HEK293 (cell line): ENCODE results near the gene GLI1.

Experiments
- CTCF ChIA-PET: fragments of 350-600 bp; formaldehyde crosslinking; extraction: SDS; loops from one replicate; lab custom pipeline; 2021; ENCODE audit warnings: antibody characterized with exemption; lab: Yijun Ruan, JAX
- POLR2A ChIA-PET: fragments of 300-600 bp; formaldehyde crosslinking; extraction: SDS; loops from one replicate; lab custom pipeline; 2020; ENCODE audit warnings: antibody characterized with exemption, inconsistent platforms; lab: Yijun Ruan, JAX
- H3K27ac ChIP-seq: fragments of 200-500 bp; sonication (Bioruptor generic); 2 replicates; pipeline ENCODE4 v1.5.1; 2014; ENCODE audit warnings: low read depth, low read length, control low read depth, inconsistent platforms; ENCODE audit errors: extremely low read depth
- H3K36me3 ChIP-seq, 2 experiments: fragments of 200-500 bp in 1 of 2; sonication (Bioruptor generic) in 1 of 2; 1 replicate in 1 of 2; 2 replicates in 1 of 2; pipeline ENCODE4 v1.5.1; 2014 to 2017; ENCODE audit warnings: inconsistent platforms in 2 of 2, low read length in 2 of 2; ENCODE audit not compliant: control insufficient read depth in 2 of 2, insufficient read depth in 1 of 2
- H3K4me1 ChIP-seq: fragments of 200-500 bp; sonication (Bioruptor generic); 2 replicates; pipeline ENCODE4 v1.5.1; 2014; ENCODE audit warnings: mild to moderate bottlenecking, low read length, inconsistent platforms; ENCODE audit not compliant: control insufficient read depth, insufficient read depth
- H3K4me3 ChIP-seq: 2 replicates; pipeline ENCODE4 v1.5.1; 2011; ENCODE audit warnings: low read depth, mild to moderate bottlenecking, control low read depth, low read length, moderate library complexity
- H3K9me3 ChIP-seq: fragments of 200-500 bp; sonication (Bioruptor generic); 2 replicates; pipeline ENCODE4 v1.5.1; 2014; ENCODE audit warnings: low read depth, low read length, inconsistent platforms; ENCODE audit not compliant: control insufficient read depth, insufficient read depth
- GLI2 ChIP-seq: fragments of 450-650 bp; formaldehyde crosslinking; IDR thresholded peaks from 2 replicates; pipeline ENCODE4; 2017; ENCODE audit warnings: missing biosample characterization, missing genetic modification characterization, low read depth, borderline replicate concordance
- KLF16 ChIP-seq: fragments of 450-650 bp; formaldehyde crosslinking; IDR thresholded peaks from 2 replicates; pipeline ENCODE4 v1.5.1; 2017; ENCODE audit warnings: missing biosample characterization, missing genetic modification characterization
- MYNN ChIP-seq: fragments of 450-650 bp; formaldehyde crosslinking; IDR thresholded peaks from 2 replicates; pipeline ENCODE4 v1.5.1; 2016; ENCODE audit warnings: missing biosample characterization, missing genetic modification characterization, borderline replicate concordance
- OSR2 ChIP-seq: fragments of 450-650 bp; formaldehyde crosslinking; IDR thresholded peaks from 2 replicates; pipeline ENCODE4 v1.5.1; 2016; ENCODE audit warnings: missing biosample characterization, missing genetic modification characterization
- OVOL3 ChIP-seq: fragments of 450-650 bp; formaldehyde crosslinking; IDR thresholded peaks from 2 replicates; pipeline ENCODE4 v1.5.1; 2016; ENCODE audit warnings: missing biosample characterization, missing genetic modification characterization
- RBAK ChIP-seq: fragments of 450-650 bp; formaldehyde crosslinking; IDR thresholded peaks from 2 replicates; pipeline ENCODE4 v1.5.1; 2016; ENCODE audit warnings: missing biosample characterization, missing genetic modification characterization
- ZFP37 ChIP-seq: fragments of 450-650 bp; formaldehyde crosslinking; IDR thresholded peaks from 2 replicates; pipeline ENCODE4 v1.5.1; 2016; ENCODE audit warnings: missing biosample characterization, missing genetic modification characterization
- ZNF174 ChIP-seq: fragments of 450-650 bp; formaldehyde crosslinking; IDR thresholded peaks from 2 replicates; pipeline ENCODE4 v1.5.0; 2017; ENCODE audit warnings: missing biosample characterization, mild to moderate bottlenecking, missing genetic modification characterization
- ZNF19 ChIP-seq: fragments of 450-650 bp; formaldehyde crosslinking; IDR thresholded peaks from 2 replicates; pipeline ENCODE4; 2016; ENCODE audit warnings: missing biosample characterization, missing genetic modification characterization, low read depth
- ZNF211 ChIP-seq: fragments of 450-650 bp; formaldehyde crosslinking; IDR thresholded peaks from 2 replicates; pipeline ENCODE4 v1.5.1; 2016; ENCODE audit warnings: low read depth, missing biosample characterization, missing genetic modification characterization
- ZNF221 ChIP-seq: fragments of 450-650 bp; formaldehyde crosslinking; IDR thresholded peaks from 2 replicates; pipeline ENCODE4 v1.5.1; 2017; ENCODE audit warnings: missing biosample characterization, missing genetic modification characterization, borderline replicate concordance
- ZNF223 ChIP-seq: fragments of 450-650 bp; formaldehyde crosslinking; IDR thresholded peaks from 2 replicates; pipeline ENCODE4 v1.5.1; 2016; ENCODE audit warnings: missing biosample characterization, missing genetic modification characterization
- ZNF248 ChIP-seq: fragments of 450-650 bp; formaldehyde crosslinking; IDR thresholded peaks from 2 replicates; pipeline ENCODE4 v1.5.1; 2017; ENCODE audit warnings: missing biosample characterization, missing genetic modification characterization
- ZNF354C ChIP-seq: fragments of 450-650 bp; formaldehyde crosslinking; IDR thresholded peaks from 2 replicates; pipeline ENCODE4 v1.5.1; 2016; ENCODE audit warnings: missing biosample characterization, missing genetic modification characterization, low read depth, borderline replicate concordance
- ZNF394 ChIP-seq: fragments of 450-650 bp; formaldehyde crosslinking; IDR thresholded peaks from 2 replicates; pipeline ENCODE4 v1.5.1; 2016; ENCODE audit warnings: missing biosample characterization, missing genetic modification characterization, mild to moderate bottlenecking, moderate library complexity, borderline replicate concordance
- ZNF426 ChIP-seq: fragments of 450-650 bp; formaldehyde crosslinking; IDR thresholded peaks from 2 replicates; pipeline ENCODE4 v1.5.1; 2017; ENCODE audit warnings: missing biosample characterization, missing genetic modification characterization, mild to moderate bottlenecking, inconsistent platforms, moderate library complexity
- ZNF433 ChIP-seq: fragments of 450-650 bp; formaldehyde crosslinking; IDR thresholded peaks from 2 replicates; pipeline ENCODE4 v1.5.1; 2016; ENCODE audit warnings: missing biosample characterization, missing genetic modification characterization, low read depth
- ZNF510 ChIP-seq: fragments of 450-650 bp; formaldehyde crosslinking; IDR thresholded peaks from 2 replicates; pipeline ENCODE4 v1.5.1; 2018; ENCODE audit warnings: mild to moderate bottlenecking, missing genetic modification characterization, missing biosample characterization; ENCODE audit not compliant: insufficient replicate concordance
- ZNF544 ChIP-seq: fragments of 450-650 bp; formaldehyde crosslinking; IDR thresholded peaks from 2 replicates; pipeline ENCODE4 v1.5.0; 2017; ENCODE audit warnings: missing biosample characterization, missing genetic modification characterization
- ZNF571 ChIP-seq: fragments of 450-650 bp; formaldehyde crosslinking; IDR thresholded peaks from 2 replicates; pipeline ENCODE4 v1.5.0; 2017; ENCODE audit warnings: missing biosample characterization, missing genetic modification characterization
- ZNF707 ChIP-seq: fragments of 450-650 bp; formaldehyde crosslinking; IDR thresholded peaks from 2 replicates; pipeline ENCODE4 v1.5.1; 2016; ENCODE audit warnings: missing biosample characterization, missing genetic modification characterization
- ZNF785 ChIP-seq: fragments of 450-650 bp; formaldehyde crosslinking; IDR thresholded peaks from 2 replicates; pipeline ENCODE4 v1.5.1; 2016; ENCODE audit warnings: missing biosample characterization, missing genetic modification characterization
- ZNF843 ChIP-seq: fragments of 450-650 bp; formaldehyde crosslinking; IDR thresholded peaks from 2 replicates; pipeline ENCODE4 v1.5.1; 2016; ENCODE audit warnings: missing biosample characterization, missing genetic modification characterization
- TF ChIP-seq, protein P1 (sequence below): fragments of 450-650 bp; formaldehyde crosslinking; IDR thresholded peaks from 2 replicates; pipeline ENCODE4 v1.5.1; 2016; ENCODE audit warnings: missing biosample characterization, missing genetic modification characterization
- TF ChIP-seq, protein P2 (sequence below): IDR thresholded peaks from 2 replicates; pipeline ENCODE4 v1.6.1; 2011; ENCODE audit warnings: mild to moderate bottlenecking, low read depth, low read length, borderline replicate concordance

GLI1 gene

DNA sequence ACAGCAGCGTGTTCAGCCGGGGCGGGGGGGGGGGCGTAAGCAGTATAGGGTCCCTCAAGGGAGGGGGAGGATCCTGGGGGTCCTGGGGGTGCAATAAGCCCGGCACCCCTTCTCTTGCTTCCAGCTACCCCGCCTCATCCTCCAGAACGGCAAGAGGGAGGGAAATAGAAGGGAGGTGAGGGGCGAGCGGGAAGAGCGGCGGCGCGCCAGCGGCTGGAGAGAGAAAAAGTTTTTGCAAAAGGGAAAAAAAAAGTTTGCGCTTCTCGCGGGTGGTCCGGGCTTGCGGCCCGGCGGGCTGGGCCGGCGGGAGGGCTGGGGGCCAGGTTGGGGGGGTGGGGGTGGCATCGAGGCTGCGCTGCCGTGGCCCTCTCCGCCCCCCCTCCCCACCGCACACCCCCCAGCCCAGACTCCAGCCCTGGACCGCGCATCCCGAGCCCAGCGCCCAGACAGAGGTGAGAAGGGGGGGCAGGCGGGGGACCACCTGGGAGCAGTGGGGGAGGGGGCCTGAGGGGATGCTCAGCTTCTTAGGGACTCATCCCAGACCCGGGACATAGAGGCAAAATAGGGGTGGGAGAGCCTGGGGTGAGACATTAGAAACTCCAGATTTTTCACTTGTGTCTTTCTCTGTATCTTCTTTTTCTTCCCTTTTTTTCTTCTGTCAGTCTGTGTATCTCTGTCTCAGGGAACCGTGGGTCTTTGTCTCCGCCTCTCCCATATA is at the start of gene GLI1 (continued):
- TF ChIP-seq, protein P1, sequence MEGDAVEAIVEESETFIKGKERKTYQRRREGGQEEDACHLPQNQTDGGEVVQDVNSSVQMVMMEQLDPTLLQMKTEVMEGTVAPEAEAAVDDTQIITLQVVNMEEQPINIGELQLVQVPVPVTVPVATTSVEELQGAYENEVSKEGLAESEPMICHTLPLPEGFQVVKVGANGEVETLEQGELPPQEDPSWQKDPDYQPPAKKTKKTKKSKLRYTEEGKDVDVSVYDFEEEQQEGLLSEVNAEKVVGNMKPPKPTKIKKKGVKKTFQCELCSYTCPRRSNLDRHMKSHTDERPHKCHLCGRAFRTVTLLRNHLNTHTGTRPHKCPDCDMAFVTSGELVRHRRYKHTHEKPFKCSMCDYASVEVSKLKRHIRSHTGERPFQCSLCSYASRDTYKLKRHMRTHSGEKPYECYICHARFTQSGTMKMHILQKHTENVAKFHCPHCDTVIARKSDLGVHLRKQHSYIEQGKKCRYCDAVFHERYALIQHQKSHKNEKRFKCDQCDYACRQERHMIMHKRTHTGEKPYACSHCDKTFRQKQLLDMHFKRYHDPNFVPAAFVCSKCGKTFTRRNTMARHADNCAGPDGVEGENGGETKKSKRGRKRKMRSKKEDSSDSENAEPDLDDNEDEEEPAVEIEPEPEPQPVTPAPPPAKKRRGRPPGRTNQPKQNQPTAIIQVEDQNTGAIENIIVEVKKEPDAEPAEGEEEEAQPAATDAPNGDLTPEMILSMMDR (tag by site-specific recombination), result no peak
- TF ChIP-seq, protein P2, sequence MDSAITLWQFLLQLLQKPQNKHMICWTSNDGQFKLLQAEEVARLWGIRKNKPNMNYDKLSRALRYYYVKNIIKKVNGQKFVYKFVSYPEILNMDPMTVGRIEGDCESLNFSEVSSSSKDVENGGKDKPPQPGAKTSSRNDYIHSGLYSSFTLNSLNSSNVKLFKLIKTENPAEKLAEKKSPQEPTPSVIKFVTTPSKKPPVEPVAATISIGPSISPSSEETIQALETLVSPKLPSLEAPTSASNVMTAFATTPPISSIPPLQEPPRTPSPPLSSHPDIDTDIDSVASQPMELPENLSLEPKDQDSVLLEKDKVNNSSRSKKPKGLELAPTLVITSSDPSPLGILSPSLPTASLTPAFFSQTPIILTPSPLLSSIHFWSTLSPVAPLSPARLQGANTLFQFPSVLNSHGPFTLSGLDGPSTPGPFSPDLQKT, result no peak
- TF ChIP-seq OVOL3 (tag by site-specific recombination) (no peak), ZNF571 (tag by site-specific recombination) (no peak), RBAK (tag by site-specific recombination) (no peak), KLF16 (tag by site-specific recombination) (peak; percentile 54), ZNF354C (tag by site-specific recombination) (no peak), ZNF223 (tag by site-specific recombination) (no peak), ZNF785 (no peak), ZNF248 (tag by site-specific recombination) (no peak), ZNF221 (tag by site-specific recombination) (no peak), ZNF394 (no peak; the same call in 1 of the 2 replicates), ZNF843 (tag by site-specific recombination) (no peak), ZNF174 (tag by site-specific recombination) (no peak), ZNF544 (tag by site-specific recombination) (no peak), ZNF19 (tag by site-specific recombination) (no peak), OSR2 (tag by site-specific recombination) (no peak), GLI2 (tag by site-specific recombination) (no peak)

DNA sequence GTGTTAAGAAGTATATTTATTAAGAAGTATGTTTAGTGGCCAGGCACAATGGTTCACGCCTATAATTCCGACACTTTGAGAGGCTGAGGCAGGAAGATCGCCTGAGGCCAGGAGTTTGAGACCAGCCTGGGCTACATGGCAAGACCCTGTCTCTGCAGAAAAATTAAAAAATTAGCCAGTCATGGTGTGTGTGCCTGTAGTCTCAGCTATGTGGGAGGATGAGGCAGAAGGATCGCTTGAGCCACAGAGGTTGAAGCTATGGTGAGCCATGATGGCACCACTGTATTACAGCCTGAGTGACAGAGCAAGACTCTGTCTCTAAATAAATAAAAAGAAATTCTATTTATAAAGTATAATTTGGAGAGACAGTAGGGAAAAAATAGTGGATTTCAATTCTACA is 49.1 kb upstream of the GLI1 start:
- Histone ChIP-seq H3K4me3 (no peak overlapping the region), H3K4me1 (0 out of 2 replicates have a peak, but pooled peaks cover 2% of the 10 kb centered on the region), H3K9me3 (no peaks in the 10 kb centered on the region), H3K27ac (no peak overlapping the region), H3K36me3 (no peaks in the 10 kb centered on the region; a peak in 1 of 3 replicates)
- CTCF ChIA-PET, result interaction anchor here (0.7 to 2.7 kb wide), 6 partner anchors 13 to 174 kb away, joined by 3 to 21 read pairs (median 4); no protein-coding TSS in a partner anchor
- no peak for TF ChIP-seq MYNN (tag by site-specific recombination)
- TF ChIP-seq ZNF211 (tag by site-specific recombination), result no peak
- TF ChIP-seq ZNF426 (tag by site-specific recombination), result no peak
- TF ChIP-seq ZFP37 (tag by site-specific recombination), result no peak
- TF ChIP-seq ZNF433 (tag by site-specific recombination), result no peak
- TF ChIP-seq ZNF707 (tag by site-specific recombination), result no peak
- no peak for TF ChIP-seq ZNF510 (tag by site-specific recombination)
- POLR2A ChIA-PET, result interaction anchor here (1.4 kb wide), 1 partner anchor 19 kb away, joined by 6 read pairs; no protein-coding TSS in a partner anchor
